H1 (cell line): ENCODE data around the gene ATOH8. TPM values are rescaled to one million over a fixed set of nuclear protein-coding genes. Genes with fewer than 3 reads are reported as not detected.

ENCODE experiments used
- CTCF ChIA-PET: fragments of 300-600 bp; sonication (Branson Sonifier 250); formaldehyde crosslinking; loops from one replicate; lab custom pipeline; 2021; ENCODE audit not compliant: partially characterized antibody; lab: Charles Lee
- POLR2A ChIA-PET: fragments of 300-600 bp; sonication (Branson Sonifier 250); formaldehyde crosslinking; loops from one replicate; lab custom pipeline; 2021; ENCODE audit warnings: inconsistent platforms; ENCODE audit not compliant: partially characterized antibody; lab: Charles Lee
- DNase-seq, 2 experiments: peaks; one replicate each; pipeline versions ENCODE4 v3.0.0 to v3.0.0-alpha.2; 2010 to 2022; ENCODE audit warnings: low spot score in 2 of 2, low read depth in 1 of 2, mixed read lengths in 1 of 2
- FAIRE-seq: peaks from 2 replicates; lab custom pipeline; 2011; peaks lifted over from hg19 to GRCh38; lab: Jason Lieb, UNC
- H2AFZ ChIP-seq: 2 replicates; pipeline ENCODE4 v1.8.1; 2012; ENCODE audit warnings: low read length, inconsistent platforms
- H2AK5ac ChIP-seq: 2 replicates; pipeline ENCODE4 v1.6.1; 2013; ENCODE audit warnings: low read depth, low read length
- H2BK120ac ChIP-seq: replicated peaks from 2 replicates; pipeline ENCODE3; 2013; ENCODE audit warnings: low read depth, low read length, inconsistent platforms
- H2BK12ac ChIP-seq: 2 replicates; pipeline ENCODE4 v1.6.1; 2013; ENCODE audit warnings: low read depth, low read length
- H2BK15ac ChIP-seq: 2 replicates; pipeline ENCODE4 v1.6.1; 2013; ENCODE audit warnings: low read length
- H2BK20ac ChIP-seq: 2 replicates; pipeline ENCODE4 v1.6.1; 2013; ENCODE audit warnings: low read length
- H2BK5ac ChIP-seq: 2 replicates; pipeline ENCODE4 v1.6.1; 2013; ENCODE audit warnings: low read depth, low read length
- H3K14ac ChIP-seq: 2 replicates; pipeline ENCODE4 v1.6.1; 2013; ENCODE audit warnings: inconsistent platforms; ENCODE audit not compliant: insufficient read length
- H3K18ac ChIP-seq: 2 replicates; pipeline ENCODE4 v1.6.1; 2013; ENCODE audit warnings: low read length; ENCODE audit errors: extremely low read depth
- H3K23ac ChIP-seq: 2 replicates; pipeline ENCODE4 v1.6.1; 2013; ENCODE audit warnings: inconsistent platforms; ENCODE audit not compliant: insufficient read length
- H3K23me2 ChIP-seq: 2 replicates; pipeline ENCODE4 v1.6.1; 2013; ENCODE audit warnings: low read depth, low read length
- H3K27ac ChIP-seq: 2 replicates; pipeline ENCODE4 v1.6.1; 2011; ENCODE audit warnings: low read depth, low read length, inconsistent platforms
- H3K27me3 ChIP-seq, 4 experiments: replicated peaks in 1 of 4; 1 replicate in 1 of 4; 2 replicates in 3 of 4; pipeline versions ENCODE4 v1.6.1 to v1.8.1; 2011 to 2013; ENCODE audit warnings: low read length in 3 of 4, mild to moderate bottlenecking in 3 of 4, inconsistent platforms in 2 of 4, mixed read lengths in 2 of 4, moderate library complexity in 1 of 4; ENCODE audit not compliant: control insufficient read depth in 3 of 4, insufficient read depth in 3 of 4; ENCODE audit errors: extremely low read depth in 1 of 4
- H3K36me3 ChIP-seq, 4 experiments: 2 replicates each; pipeline versions ENCODE4 v1.6.1 to v1.8.1; 2011 to 2013; ENCODE audit warnings: mild to moderate bottlenecking in 4 of 4, low read length in 3 of 4, moderate library complexity in 2 of 4, control low read depth in 1 of 4, inconsistent platforms in 1 of 4; ENCODE audit not compliant: insufficient read depth in 4 of 4, control insufficient read depth in 2 of 4
- H3K4ac ChIP-seq: replicated peaks from 2 replicates; pipeline ENCODE3; 2013; ENCODE audit warnings: low read length, low read depth, mixed read lengths, inconsistent platforms; ENCODE audit not compliant: insufficient read length
- H3K4me1 ChIP-seq, 4 experiments: replicated peaks in 1 of 4; 1 replicate in 1 of 4; 2 replicates in 3 of 4; pipeline versions ENCODE4 v1.6.1 to v1.8.1; 2011 to 2013; ENCODE audit warnings: low read length in 3 of 4, inconsistent platforms in 2 of 4, mixed read lengths in 1 of 4; ENCODE audit not compliant: insufficient read depth in 4 of 4, control insufficient read depth in 3 of 4
- H3K4me2 ChIP-seq, 2 experiments: 2 replicates each; pipeline versions ENCODE4 v1.6.1 to v1.8.1; 2011 to 2013; ENCODE audit warnings: low read depth in 2 of 2, low read length in 2 of 2, control low read depth in 1 of 2, inconsistent platforms in 1 of 2, mild to moderate bottlenecking in 1 of 2; ENCODE audit not compliant: insufficient read depth in 1 of 2
- H3K4me3 ChIP-seq, 4 experiments: fragments of 200-600, 300-600 bp in 1 of 4; sonication (generic), shearing (Covaris generic), sonication (Bioruptor Twin) in 1 of 4; 2 replicates each; pipeline versions ENCODE4 v1.5.1 to v1.8.1; 2011 to 2016; ENCODE audit warnings: low read length in 4 of 4, low read depth in 3 of 4, control low read depth in 2 of 4, inconsistent platforms in 2 of 4, mild to moderate bottlenecking in 2 of 4, mixed read lengths in 1 of 4, moderate library complexity in 1 of 4; ENCODE audit not compliant: insufficient read depth in 2 of 4; ENCODE audit errors: extremely low read depth in 1 of 4
- H3K56ac ChIP-seq: replicated peaks from 2 replicates; pipeline ENCODE3; 2013; ENCODE audit warnings: low read depth, mild to moderate bottlenecking, mixed read lengths, low read length, inconsistent platforms; ENCODE audit not compliant: insufficient read length
- H3K79me1 ChIP-seq: 2 replicates; pipeline ENCODE4 v1.6.1; 2013; ENCODE audit warnings: low read depth, low read length, control low read depth
- H3K79me2 ChIP-seq, 2 experiments: 2 replicates each; pipeline versions ENCODE4 v1.6.1 to v1.8.1; 2012 to 2013; ENCODE audit warnings: low read length in 2 of 2, mild to moderate bottlenecking in 2 of 2, inconsistent platforms in 1 of 2; ENCODE audit not compliant: insufficient read depth in 2 of 2, control insufficient read depth in 1 of 2
- H3K9ac ChIP-seq, 4 experiments: replicated peaks in 1 of 4; 1 replicate in 1 of 4; 2 replicates in 3 of 4; pipeline versions ENCODE4 v1.6.1 to v1.8.1; 2011 to 2013; ENCODE audit warnings: low read depth in 3 of 4, low read length in 3 of 4, control low read depth in 2 of 4, mild to moderate bottlenecking in 2 of 4, moderate library complexity in 2 of 4, inconsistent platforms in 1 of 4; ENCODE audit errors: extremely low read depth in 1 of 4
- H3K9me3 ChIP-seq, 2 experiments: 2 replicates each; pipeline versions ENCODE4 v1.6.1 to v1.8.1; 2012 to 2013; ENCODE audit warnings: mild to moderate bottlenecking in 2 of 2, moderate library complexity in 2 of 2, control low read depth in 1 of 2, inconsistent platforms in 1 of 2, low read depth in 1 of 2, low read length in 1 of 2, mixed read lengths in 1 of 2; ENCODE audit not compliant: insufficient read depth in 2 of 2
- H4K20me1 ChIP-seq, 2 experiments: replicated peaks in 1 of 2; 2 replicates each; pipeline versions ENCODE3 to v1.8.1; 2011 to 2013; ENCODE audit warnings: inconsistent platforms in 2 of 2, low read length in 2 of 2, mild to moderate bottlenecking in 1 of 2; ENCODE audit not compliant: insufficient read depth in 2 of 2, control insufficient read depth in 1 of 2
- H4K5ac ChIP-seq: 2 replicates; pipeline ENCODE4 v1.6.1; 2013; ENCODE audit warnings: low read length, low read depth, mixed read lengths, inconsistent platforms; ENCODE audit not compliant: insufficient read length
- H4K8ac ChIP-seq: 2 replicates; pipeline ENCODE4 v1.8.0; 2013; ENCODE audit warnings: mild to moderate bottlenecking, moderate library complexity, low read length, inconsistent platforms; ENCODE audit not compliant: insufficient read depth; ENCODE audit errors: extremely low read depth
- H4K91ac ChIP-seq: replicated peaks from 2 replicates; pipeline ENCODE3; 2013; ENCODE audit warnings: low read length, mixed read lengths, inconsistent platforms; ENCODE audit not compliant: insufficient read length
- BRCA1 ChIP-seq: IDR thresholded peaks from 2 replicates; pipeline ENCODE4 v1.6.1; 2012; ENCODE audit warnings: low read depth, low read length, improper control_type of control experiment
- FOSL1 ChIP-seq: IDR thresholded peaks from 2 replicates; pipeline ENCODE4 v1.6.1; 2011; ENCODE audit warnings: mild to moderate bottlenecking, low read depth, low read length, moderate library complexity; ENCODE audit not compliant: insufficient read depth
- MAFK ChIP-seq: IDR thresholded peaks from 2 replicates; pipeline ENCODE4 v1.6.1; 2012; ENCODE audit warnings: low read depth, mild to moderate bottlenecking, improper control_type of control experiment, low read length
- NRF1 ChIP-seq: IDR thresholded peaks from 2 replicates; pipeline ENCODE4 v1.6.1; 2011; ENCODE audit warnings: mild to moderate bottlenecking, low read depth, low read length, improper control_type of control experiment
- POLR2AphosphoS5 ChIP-seq: IDR thresholded peaks from 2 replicates; pipeline ENCODE4 v1.6.1; 2011; ENCODE audit warnings: low read depth, low read length
- RXRA ChIP-seq: IDR thresholded peaks from 2 replicates; pipeline ENCODE4 v1.6.1; 2011; ENCODE audit warnings: low read depth, mild to moderate bottlenecking, low read length, moderate library complexity; ENCODE audit not compliant: insufficient read depth
- SIRT6 ChIP-seq: IDR thresholded peaks from one replicate; pipeline ENCODE4 v1.7.1; 2012; ENCODE audit warnings: low read length, inconsistent platforms
- SP1 ChIP-seq: IDR thresholded peaks from 2 replicates; pipeline ENCODE4 v1.6.1; 2011; ENCODE audit warnings: low read depth, low read length
- TEAD4 ChIP-seq: IDR thresholded peaks from 2 replicates; pipeline ENCODE4 v1.6.1; 2012; ENCODE audit warnings: low read depth, low read length, inconsistent platforms, mixed read lengths
- ZNF274 ChIP-seq: IDR thresholded peaks from 2 replicates; pipeline ENCODE4 v1.7.0; 2012; ENCODE audit warnings: low read length, borderline replicate concordance; ENCODE audit errors: extremely low read depth
- WGBS, 2 experiments: shearing (Covaris generic) in 1 of 2; methylation state at CpG; one replicate each; pipeline versions ENCODE4 v1.1.6 to v1.1.7; 2013 to 2015; ENCODE audit warnings: low lambda C conversion rate in 2 of 2, mixed read lengths in 2 of 2, inconsistent platforms in 1 of 2, low coverage in 1 of 2, missing lambda C conversion rate in 1 of 2; ENCODE audit not compliant: insufficient replicate concordance in 2 of 2, insufficient coverage in 1 of 2, insufficient read length in 1 of 2; ENCODE audit errors: extremely low coverage in 1 of 2, missing lambda C conversion rate in 1 of 2; 5-methylcytosine and 5-hydroxymethylcytosine counted together
- polyA plus RNA-seq, 7 experiments: library from polyadenylated mRNA; depleted of rRNA in 3 of 7; stranded (reverse) in 5 of 7; unstranded in 2 of 7; fragments of >200 nt in 5 of 7; fragments of 200-250 nt in 2 of 7; gene quantifications; 1 replicate in 5 of 7; 2 replicates in 1 of 7; 4 replicates in 1 of 7; pipeline versions ENCODE4 v1.2.1 to v1.2.3, GENCODE V29; 2011 to 2013; ENCODE audit warnings: missing spikeins in 2 of 7, mixed read lengths in 2 of 7
- total RNA-seq: library from RNA; stranded (reverse); fragmentation: NEBNext Ultra II Directional; extraction: Animal tissue kit (Norgen Biotek cat#: 25700); gene quantifications from 2 replicates; pipeline ENCODE4 v1.2.1, GENCODE V29; 2021

The ATOH8 gene
- total and polyA plus RNA-seq, 2 of the 8 experiments (the other 6 are each of a cell fraction or from before 2014, with no cell fraction given) = 0.50 to 0.53 TPM

- H2BK20ac ChIP-seq = no peak overlapping the region
- H4K20me1 ChIP-seq = no peaks in the 10 kb centered on the region
- H3K23ac ChIP-seq = no peak overlapping the region
- 80% methylated on average over 6 of the region's 7 CpGs; no CpG with 5 or more reads in 1 of the 2 experiments for WGBS, 2 experiments
- no peak overlapping the region for H3K4me3 ChIP-seq
- H2BK120ac ChIP-seq = no peak overlapping the region
- H3K14ac ChIP-seq = no peak overlapping the region
- H2AK5ac ChIP-seq = no peak overlapping the region
- FAIRE-seq = no peak
- H3K23me2 ChIP-seq = peaks cover 11% of the 10 kb centered on the region
- no peak overlapping the region for H3K4me2 ChIP-seq
- 0 out of 7 replicates have a peak overlapping the region, but pooled peaks of 1 of the 4 experiments have one; percentile 18 for H3K9ac ChIP-seq
- peaks cover 24 to 40% (median 33%) of the 10 kb centered on the region in 4 experiments for H3K27me3 ChIP-seq
- no peak for DNase-seq
- H3K4me1 ChIP-seq = peaks cover 0 to 3% (median 2%) of the 10 kb centered on the region in 4 experiments; a peak in 1 of 7 replicates
- no peak overlapping the region for H4K91ac ChIP-seq
- H2BK5ac ChIP-seq = no peak overlapping the region
- H3K79me2 ChIP-seq = no peaks in the 10 kb centered on the region
- no peak overlapping the region for H4K8ac ChIP-seq
- H3K18ac ChIP-seq = no peak overlapping the region
- no peak overlapping the region for H3K27ac ChIP-seq
- CTCF ChIA-PET = interaction anchor here (0.9 to 47.8 kb wide), 22 partner anchors 12 to 288 kb away, joined by 3 to 986 read pairs (median 4); no protein-coding TSS in a partner anchor
- H3K9me3 ChIP-seq = no peaks in the 10 kb centered on the region
- H2BK15ac ChIP-seq = 0 out of 2 replicates have a peak overlapping the region, but pooled peaks have one; percentile 63
- H3K79me1 ChIP-seq = no peaks in the 10 kb centered on the region
- no peaks in the 10 kb centered on the region for H3K36me3 ChIP-seq
- TF ChIP-seq FOSL1 (no peak), MAFK (no peak), ZNF274 (no peak), TEAD4 (no peak), POLR2AphosphoS5 (no peak), RXRA (no peak), NRF1 (no peak), SIRT6 (no peak), BRCA1 (no peak), SP1 (no peak)
- no peak overlapping the region for H4K5ac ChIP-seq
- POLR2A ChIA-PET = interaction anchor here (0.9 kb wide), 1 partner anchor 22 kb away, joined by 3 read pairs; no protein-coding TSS in a partner anchor
- H2BK12ac ChIP-seq = no peak overlapping the region
- H3K4ac ChIP-seq = no peak overlapping the region
- H3K56ac ChIP-seq = no peak overlapping the region
- H2AFZ ChIP-seq = no peak overlapping the region
Measured at GRCh38 chr2:85748985-85749875, 4.6 kb upstream of the ATOH8 start.
